Stomach (tissue), 9 donors: ENCODE results near the gene MSI2. TPM values are rescaled to one million over a fixed set of nuclear protein-coding genes. Genes with fewer than 3 reads are reported as not detected.

Experiments
- DNase-seq, 2 donors: peaks; one replicate each; pipeline versions ENCODE4 v3.0.0 to v3.0.0-alpha.2; 2013 to 2019
- H3K27ac ChIP-seq, 5 donors: fragments of 200-600 bp in 4 of 5; sonication (generic) in 4 of 5; one replicate each; pipeline ENCODE4 v1.5.1; 2013 to 2019; ENCODE audit warnings: mild to moderate bottlenecking in 1 of 5, moderate library complexity in 1 of 5
- H3K27me3 ChIP-seq, 3 donors: fragments of 200-600 bp; sonication (generic); one replicate each; pipeline ENCODE4 v1.5.1; 2017 to 2019; ENCODE audit warnings: mixed run types in 1 of 3
- H3K36me3 ChIP-seq, 4 donors: fragments of 200-600 bp; sonication (generic); 1 replicate in 3 of 4; 2 replicates in 1 of 4; pipeline ENCODE4 v1.5.1; 2016 to 2019
- H3K4me1 ChIP-seq, 4 donors: fragments of 200-600 bp; sonication (generic); one replicate each; pipeline ENCODE4 v1.5.1; 2016 to 2019
- H3K4me3 ChIP-seq, 4 donors: fragments of 200-600 bp; sonication (generic) in 3 of 4; one replicate each; pipeline ENCODE4 v1.5.1; 2016 to 2019; ENCODE audit warnings: mild to moderate bottlenecking in 1 of 4
- H3K9me3 ChIP-seq, 4 donors: fragments of 200-600 bp; sonication (generic); one replicate each; pipeline ENCODE4 v1.5.1; 2016 to 2019
- EP300 ChIP-seq: sonication (generic); formaldehyde crosslinking; IDR thresholded peaks from one replicate; pipeline ENCODE4 v1.6.1; 2017; ENCODE audit warnings: antibody characterized with exemption
- POLR2A ChIP-seq, 4 donors: fragments of 450-650 bp; IDR thresholded peaks; one replicate each; pipeline ENCODE4 v1.6.1; 2016; ENCODE audit warnings: antibody characterized with exemption in 4 of 4, control low read depth in 2 of 4, mild to moderate bottlenecking in 1 of 4, moderate library complexity in 1 of 4
- POLR2AphosphoS5 ChIP-seq, 3 donors: sonication (generic); formaldehyde crosslinking; IDR thresholded peaks; one replicate each; pipeline ENCODE4 v1.6.1; 2016; ENCODE audit warnings: antibody characterized with exemption in 3 of 3
- WGBS, 5 donors: extraction: QIAGEN DNeasy Blood & Tissue Kit in 3 of 5; methylation state at CpG; one replicate each; pipeline versions ENCODE4 v1.1.5 to v1.1.7; 2013 to 2018; 5-methylcytosine and 5-hydroxymethylcytosine counted together
- intact Hi-C: fragments of 100-400 bp; cut with DNase I; formaldehyde crosslinking; loops from one replicate; pipeline ENCODE4 v1.15.1; 2023; ENCODE audit warnings: low total_unique reads
- polyA plus RNA-seq, 3 donors: library from polyadenylated mRNA; stranded (reverse); fragments of 200-250 nt; gene quantifications; one replicate each; pipeline ENCODE4 v1.2.3, GENCODE V29; 2013
- total RNA-seq, 5 donors: library from RNA; depleted of rRNA; stranded (reverse); fragments of >200 nt; gene quantifications; one replicate each; pipeline versions ENCODE4 v1.1.0 to v1.2.3, GENCODE V29; 2014 to 2016
- TF ChIP-seq, protein P1 (sequence below), 7 experiments: fragments of 450-650 bp in 4 of 7; fragments of 200-600 bp in 3 of 7; sonication (generic) in 3 of 7; IDR thresholded peaks; one replicate each; pipeline ENCODE4 v1.5.1; 2016 to 2019; ENCODE audit warnings: antibody characterized with exemption in 7 of 7, control low read depth in 2 of 7, mild to moderate bottlenecking in 1 of 7
- donor health status: healthy with polysubstance abuse.
- donor health status: Bipolar disorder and iron deficiency.
- donor health status: healthy.

MSI2 gene
- total and polyA plus RNA-seq, 8 donors, result 8.3 to 72.4 (median 22.9) TPM

DNA sequence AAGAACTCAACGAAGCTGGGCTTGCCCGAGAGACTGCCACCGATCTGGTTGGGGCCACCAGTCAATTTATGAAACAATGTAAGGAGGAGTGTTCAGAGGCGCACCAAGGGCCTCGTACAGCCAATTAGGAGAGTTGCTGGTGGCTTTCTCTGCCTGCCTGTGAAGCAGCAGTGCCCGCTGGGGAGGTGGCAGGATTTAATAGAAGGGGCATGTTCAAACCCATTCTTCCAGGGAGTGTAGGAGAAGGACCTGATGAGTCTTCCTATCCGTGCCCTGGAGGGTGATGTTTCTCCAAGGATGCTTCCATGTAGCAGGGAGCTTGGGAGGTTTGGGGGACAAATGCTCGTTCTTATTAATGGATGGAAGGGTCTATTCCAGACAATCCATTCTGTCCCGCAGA lies 310.4 kb downstream of the MSI2 start:
- intact Hi-C loops, result no loop called here
- WGBS, 5 donors, result 93 to 98% (median 98%) methylated on average over 9 of the region's 9 CpGs
- no peak for DNase-seq
- no peaks in the 10 kb centered on the region for H3K9me3 ChIP-seq
- H3K27ac ChIP-seq, result no peak overlapping the region
- no peaks in the 10 kb centered on the region for H3K27me3 ChIP-seq
- H3K4me3 ChIP-seq, result no peak overlapping the region
- TF ChIP-seq POLR2A (IDR thresholded peaks at IDR 0.05), result no peak
- TF ChIP-seq EP300, result no peak
- TF ChIP-seq, protein P1, sequence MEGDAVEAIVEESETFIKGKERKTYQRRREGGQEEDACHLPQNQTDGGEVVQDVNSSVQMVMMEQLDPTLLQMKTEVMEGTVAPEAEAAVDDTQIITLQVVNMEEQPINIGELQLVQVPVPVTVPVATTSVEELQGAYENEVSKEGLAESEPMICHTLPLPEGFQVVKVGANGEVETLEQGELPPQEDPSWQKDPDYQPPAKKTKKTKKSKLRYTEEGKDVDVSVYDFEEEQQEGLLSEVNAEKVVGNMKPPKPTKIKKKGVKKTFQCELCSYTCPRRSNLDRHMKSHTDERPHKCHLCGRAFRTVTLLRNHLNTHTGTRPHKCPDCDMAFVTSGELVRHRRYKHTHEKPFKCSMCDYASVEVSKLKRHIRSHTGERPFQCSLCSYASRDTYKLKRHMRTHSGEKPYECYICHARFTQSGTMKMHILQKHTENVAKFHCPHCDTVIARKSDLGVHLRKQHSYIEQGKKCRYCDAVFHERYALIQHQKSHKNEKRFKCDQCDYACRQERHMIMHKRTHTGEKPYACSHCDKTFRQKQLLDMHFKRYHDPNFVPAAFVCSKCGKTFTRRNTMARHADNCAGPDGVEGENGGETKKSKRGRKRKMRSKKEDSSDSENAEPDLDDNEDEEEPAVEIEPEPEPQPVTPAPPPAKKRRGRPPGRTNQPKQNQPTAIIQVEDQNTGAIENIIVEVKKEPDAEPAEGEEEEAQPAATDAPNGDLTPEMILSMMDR (IDR thresholded peaks at IDR 0.05), result no peak
- no peak for TF ChIP-seq POLR2AphosphoS5 (IDR thresholded peaks at IDR 0.05)
- H3K36me3 ChIP-seq, result no peaks in the 10 kb centered on the region
- peaks cover 0 to 15% (median 5%) of the 10 kb centered on the region in 4 donors for H3K4me1 ChIP-seq

DNA sequence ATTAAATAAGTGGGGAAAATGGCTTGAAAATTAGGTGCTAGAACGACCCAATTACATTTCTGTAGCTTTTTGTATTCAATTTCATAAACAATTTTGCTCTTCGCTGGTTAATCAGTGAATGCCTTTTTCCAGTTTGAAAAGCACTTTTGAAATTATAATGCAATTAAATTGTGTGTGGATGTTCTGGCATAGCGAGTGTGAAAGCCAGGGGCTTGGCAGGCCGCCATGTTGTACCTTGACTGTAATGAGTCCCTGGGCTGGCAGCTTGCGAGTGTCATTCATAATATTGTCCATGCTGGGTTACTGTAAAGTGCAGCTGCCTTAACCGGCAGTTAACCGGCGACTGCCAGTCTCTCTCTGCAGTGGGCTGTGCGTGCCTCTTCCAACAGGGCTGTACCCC lies 310.9 kb downstream of the MSI2 start:
- H3K27ac ChIP-seq, result no peak overlapping the region
- H3K4me3 ChIP-seq, result no peak overlapping the region
- no peaks in the 10 kb centered on the region for H3K9me3 ChIP-seq
- DNase-seq, result no peak
- intact Hi-C loops, result no loop called here
- no peaks in the 10 kb centered on the region for H3K27me3 ChIP-seq
- TF ChIP-seq POLR2AphosphoS5 (IDR thresholded peaks at IDR 0.05), result no peak
- TF ChIP-seq POLR2A (IDR thresholded peaks at IDR 0.05), result no peak
- TF ChIP-seq, protein P1 (IDR thresholded peaks at IDR 0.05), result no peak
- no peak for TF ChIP-seq EP300
- 87 to 96% (median 91%) methylated on average over 9 of the region's 9 CpGs for WGBS, 5 donors
- H3K36me3 ChIP-seq, result no peaks in the 10 kb centered on the region
- H3K4me1 ChIP-seq, result peaks cover 0 to 18% (median 5%) of the 10 kb centered on the region in 4 donors

DNA sequence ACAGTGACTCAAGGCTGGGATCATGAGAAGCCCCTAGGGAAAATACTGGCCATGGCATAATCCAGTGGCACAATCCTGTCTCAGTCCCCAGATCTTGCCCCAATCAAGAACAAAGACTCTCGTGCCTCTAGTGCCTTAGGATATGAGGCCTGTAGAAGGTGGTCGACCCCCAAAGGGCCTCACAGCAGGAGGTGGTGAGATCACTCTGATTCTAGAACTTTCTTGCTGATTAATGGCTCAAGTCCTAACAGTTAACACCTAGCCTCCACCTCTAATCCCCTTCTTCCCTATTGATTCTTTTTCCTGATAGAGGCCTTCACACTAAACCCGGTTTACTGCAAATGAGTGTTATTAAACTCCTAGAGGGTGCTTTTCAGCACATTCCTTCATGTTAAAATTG lies 312.0 kb downstream of the MSI2 start:
- no peaks in the 10 kb centered on the region for H3K36me3 ChIP-seq
- no peaks in the 10 kb centered on the region for H3K9me3 ChIP-seq
- no peak overlapping the region for H3K27ac ChIP-seq
- WGBS, 5 donors, result 75 to 89% (median 82%) methylated on average over 3 of the region's 3 CpGs
- peaks cover 0 to 21% (median 5%) of the 10 kb centered on the region in 4 donors for H3K4me1 ChIP-seq
- no peak for TF ChIP-seq EP300
- TF ChIP-seq, protein P1 (IDR thresholded peaks at IDR 0.05), result no peak
- TF ChIP-seq POLR2A (IDR thresholded peaks at IDR 0.05), result no peak
- TF ChIP-seq POLR2AphosphoS5 (IDR thresholded peaks at IDR 0.05), result no peak
- H3K27me3 ChIP-seq, result no peaks in the 10 kb centered on the region
- no peak overlapping the region for H3K4me3 ChIP-seq
- no peak for DNase-seq
- intact Hi-C loops, result no loop called here

DNA sequence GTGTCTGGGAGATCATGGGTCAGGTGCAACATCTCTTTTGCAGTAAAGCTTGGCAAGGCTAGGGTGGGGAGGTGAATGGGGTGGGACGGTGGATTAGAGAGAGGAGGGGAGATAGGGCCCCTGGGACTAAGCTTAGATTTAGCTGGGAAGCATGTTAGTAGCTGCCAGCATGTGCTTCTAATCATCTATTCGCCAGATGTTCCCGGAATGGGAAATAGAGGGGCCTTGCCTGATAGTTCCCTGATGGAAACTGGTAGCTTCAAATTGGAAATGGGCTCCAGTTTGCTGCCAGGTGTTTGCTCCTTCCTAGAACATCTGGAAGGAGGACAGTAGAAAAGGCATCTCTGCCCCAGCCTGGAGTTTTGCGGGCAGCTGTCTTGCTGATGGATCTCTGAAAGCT lies 312.7 kb downstream of the MSI2 start:
- no peaks in the 10 kb centered on the region for H3K27me3 ChIP-seq
- no peaks in the 10 kb centered on the region for H3K36me3 ChIP-seq
- intact Hi-C loops, result no loop called here
- TF ChIP-seq, protein P1 (IDR thresholded peaks at IDR 0.05), result no peak
- TF ChIP-seq POLR2AphosphoS5 (IDR thresholded peaks at IDR 0.05) (no peak), EP300 (no peak), POLR2A (IDR thresholded peaks at IDR 0.05) (no peak)
- no peaks in the 10 kb centered on the region for H3K9me3 ChIP-seq
- peaks cover 0 to 28% (median 10%) of the 10 kb centered on the region in 4 donors for H3K4me1 ChIP-seq
- H3K4me3 ChIP-seq, result no peak overlapping the region
- DNase-seq, result no peak
- WGBS, 5 donors, result 90 to 98% (median 94%) methylated on average over 4 of the region's 4 CpGs
- no peak overlapping the region for H3K27ac ChIP-seq
